Trophoblast cell (in vitro differentiated cells and primary cell): ENCODE measurements around the gene MAD2L2.

ENCODE experiments used
- DNase-seq, 2 donors: peaks; one replicate each; pipeline ENCODE4 v3.0.0-alpha.2; 2016
- H2AFZ ChIP-seq: 2 replicates; pipeline ENCODE4 v1.6.1; 2013; ENCODE audit warnings: low read length, moderate library complexity, mild to moderate bottlenecking; ENCODE audit not compliant: insufficient read depth, poor library complexity
- H2AK5ac ChIP-seq: 2 replicates; pipeline ENCODE4 v1.6.1; 2013; ENCODE audit warnings: mild to moderate bottlenecking, low read length
- H2BK120ac ChIP-seq: 2 replicates; pipeline ENCODE4 v1.6.1; 2013; ENCODE audit warnings: low read length, mild to moderate bottlenecking, moderate library complexity; ENCODE audit not compliant: insufficient read depth, poor library complexity
- H2BK12ac ChIP-seq: 2 replicates; pipeline ENCODE4 v1.6.1; 2013; ENCODE audit warnings: mild to moderate bottlenecking, low read length, moderate library complexity
- H2BK5ac ChIP-seq: 2 replicates; pipeline ENCODE4 v1.6.1; 2013; ENCODE audit warnings: low read length, low read depth, moderate library complexity, mild to moderate bottlenecking; ENCODE audit not compliant: poor library complexity
- H3K14ac ChIP-seq: 2 replicates; pipeline ENCODE4 v1.6.1; 2013; ENCODE audit warnings: mild to moderate bottlenecking, low read length
- H3K18ac ChIP-seq: 2 replicates; pipeline ENCODE4 v1.6.1; 2013; ENCODE audit warnings: mild to moderate bottlenecking, low read length
- H3K23ac ChIP-seq: 2 replicates; pipeline ENCODE4 v1.6.1; 2013; ENCODE audit warnings: low read length
- H3K27ac ChIP-seq: 2 replicates; pipeline ENCODE4 v1.5.1; 2013; ENCODE audit warnings: low read depth, mild to moderate bottlenecking, inconsistent platforms, low read length, moderate library complexity
- H3K27me3 ChIP-seq: 2 replicates; pipeline ENCODE4 v1.6.1; 2013; ENCODE audit warnings: inconsistent platforms, mild to moderate bottlenecking, low read length, moderate library complexity; ENCODE audit not compliant: insufficient read depth
- H3K36me3 ChIP-seq, 2 experiments: 1 replicate in 1 of 2; 2 replicates in 1 of 2; pipeline ENCODE4 v1.6.1; 2013; ENCODE audit warnings: low read length in 2 of 2, mild to moderate bottlenecking in 2 of 2, moderate library complexity in 1 of 2; ENCODE audit not compliant: insufficient read depth in 2 of 2, control insufficient read depth in 1 of 2
- H3K4ac ChIP-seq: 2 replicates; pipeline ENCODE4 v1.6.1; 2013; ENCODE audit warnings: low read depth, mild to moderate bottlenecking, low read length, moderate library complexity
- H3K4me1 ChIP-seq, 2 experiments: 1 replicate in 1 of 2; 2 replicates in 1 of 2; pipeline ENCODE4 v1.6.1; 2013; ENCODE audit warnings: low read length in 2 of 2, mild to moderate bottlenecking in 2 of 2, moderate library complexity in 1 of 2; ENCODE audit not compliant: insufficient read depth in 2 of 2, control insufficient read depth in 1 of 2
- H3K4me2 ChIP-seq: 2 replicates; pipeline ENCODE4 v1.6.1; 2013; ENCODE audit warnings: inconsistent platforms, mild to moderate bottlenecking, low read length, moderate library complexity
- H3K4me3 ChIP-seq: 2 replicates; pipeline ENCODE4 v1.5.1; 2013; ENCODE audit warnings: mild to moderate bottlenecking, low read depth, low read length, inconsistent platforms
- H3K79me1 ChIP-seq: one replicate; pipeline ENCODE4 v1.6.1; 2013; ENCODE audit warnings: low read length
- H3K79me2 ChIP-seq: 2 replicates; pipeline ENCODE4 v1.6.1; 2013; ENCODE audit warnings: low read length, mild to moderate bottlenecking; ENCODE audit not compliant: control insufficient read depth, insufficient read depth, poor library complexity
- H3K9ac ChIP-seq: 2 replicates; pipeline ENCODE4 v1.6.1; 2013; ENCODE audit warnings: mild to moderate bottlenecking, low read length
- H3K9me3 ChIP-seq: 2 replicates; pipeline ENCODE4 v1.6.1; 2013; ENCODE audit warnings: low read depth, mild to moderate bottlenecking, control low read depth, inconsistent platforms, low read length; ENCODE audit not compliant: insufficient read depth
- H4K12ac ChIP-seq: 2 replicates; pipeline ENCODE4 v1.6.1; 2013; ENCODE audit warnings: low read depth, mild to moderate bottlenecking, low read length, moderate library complexity
- H4K8ac ChIP-seq: 2 replicates; pipeline ENCODE4 v1.6.1; 2013; ENCODE audit warnings: low read depth, mild to moderate bottlenecking, low read length, moderate library complexity
- H4K91ac ChIP-seq: one replicate; pipeline ENCODE4 v1.6.1; 2013; ENCODE audit warnings: low read depth, mild to moderate bottlenecking, low read length, moderate library complexity
- WGBS: extraction: QIAGEN DNeasy Blood & Tissue Kit; methylation state at CpG from one replicate; pipeline ENCODE4 v1.1.7; 2013; ENCODE audit warnings: missing lambda C conversion rate; ENCODE audit not compliant: insufficient read length, insufficient coverage; ENCODE audit errors: extremely low coverage; 5-methylcytosine and 5-hydroxymethylcytosine counted together

MAD2L2 gene

GRCh38 chr1:11728126-11728806 is 47.3 kb upstream of the MAD2L2 start:
- Histone ChIP-seq H2AFZ (no peak overlapping the region), H4K12ac (no peak overlapping the region), H2AK5ac (no peak overlapping the region), H3K36me3 (no peaks in the 10 kb centered on the region), H3K4me2 (no peak overlapping the region), H4K8ac (no peak overlapping the region), H4K91ac (no peak overlapping the region), H2BK120ac (no peak overlapping the region), H2BK5ac (no peak overlapping the region), H3K14ac (no peak overlapping the region), H3K79me1 (peaks cover 2% of the 10 kb centered on the region), H3K4me1 (peaks cover 23% of the 10 kb centered on the region in 2 experiments), H3K4me3 (no peak overlapping the region), H3K18ac (no peak overlapping the region), H3K23ac (no peak overlapping the region), H3K79me2 (no peaks in the 10 kb centered on the region), H3K9ac (no peak overlapping the region), H2BK12ac (no peak overlapping the region), H3K27me3 (no peaks in the 10 kb centered on the region), H3K9me3 (peaks cover 3% of the 10 kb centered on the region), H3K27ac (no peak overlapping the region), H3K4ac (no peak overlapping the region)
- WGBS, result no CpG with 5 or more reads among the region's 4 CpGs
- no peak for DNase-seq

- Histone ChIP-seq H3K27me3 (no peaks in the 10 kb centered on the region), H2BK12ac (no peak overlapping the region), H4K91ac (no peak overlapping the region), H3K18ac (no peak overlapping the region), H3K4me3 (no peak overlapping the region), H3K79me1 (peaks cover 2% of the 10 kb centered on the region), H2BK120ac (no peak overlapping the region), H3K9ac (no peak overlapping the region), H3K4me2 (no peak overlapping the region), H3K79me2 (no peaks in the 10 kb centered on the region), H3K27ac (no peak overlapping the region), H2AFZ (no peak overlapping the region), H3K4ac (no peak overlapping the region), H3K23ac (no peak overlapping the region), H4K12ac (no peak overlapping the region), H4K8ac (no peak overlapping the region), H2AK5ac (no peak overlapping the region), H3K14ac (no peak overlapping the region), H3K36me3 (no peaks in the 10 kb centered on the region), H3K4me1 (peaks cover 20% of the 10 kb centered on the region in 2 experiments), H2BK5ac (no peak overlapping the region), H3K9me3 (peaks cover 3% of the 10 kb centered on the region)
- no CpG with 5 or more reads among the region's 4 CpGs for WGBS
- DNase-seq, result no peak
Measured at GRCh38 chr1:11727119-11727518, 46.2 kb upstream of the MAD2L2 start.

DNA sequence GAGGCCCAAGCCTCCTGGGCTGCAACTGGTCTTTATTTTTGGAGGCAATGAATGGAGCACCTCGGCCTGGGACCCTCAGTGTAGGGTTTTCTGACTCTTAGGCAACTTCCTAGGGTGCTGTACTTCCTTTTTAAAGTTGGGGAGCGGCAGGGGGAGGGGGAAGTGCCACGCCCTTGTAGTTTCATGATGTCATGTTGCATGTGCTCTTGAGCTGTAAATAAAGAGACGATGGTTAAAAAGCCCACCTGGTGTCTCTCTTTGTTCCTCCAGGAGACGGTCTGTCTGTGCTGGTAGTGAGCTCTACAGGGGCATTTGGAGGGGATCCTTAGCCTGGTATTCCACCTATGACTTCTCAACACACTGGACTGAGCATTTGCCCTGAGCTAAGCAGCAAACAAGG is 44.7 kb upstream of the MAD2L2 start:
- no peak overlapping the region for H4K8ac ChIP-seq
- H2BK5ac ChIP-seq, result no peak overlapping the region
- H2BK12ac ChIP-seq, result no peak overlapping the region
- no peak overlapping the region for H2BK120ac ChIP-seq
- no CpG with 5 or more reads among the region's 5 CpGs for WGBS
- H3K79me2 ChIP-seq, result no peaks in the 10 kb centered on the region
- no peaks in the 10 kb centered on the region for H3K79me1 ChIP-seq
- no peak overlapping the region for H4K91ac ChIP-seq
- H3K4ac ChIP-seq, result no peak overlapping the region
- no peak overlapping the region for H4K12ac ChIP-seq
- no peak overlapping the region for H2AFZ ChIP-seq
- H2AK5ac ChIP-seq, result no peak overlapping the region
- no peak overlapping the region for H3K4me2 ChIP-seq
- peaks cover 16 to 17% of the 10 kb centered on the region in 2 experiments for H3K4me1 ChIP-seq
- H3K27ac ChIP-seq, result no peak overlapping the region
- no peak overlapping the region for H3K9ac ChIP-seq
- no peak overlapping the region for H3K23ac ChIP-seq
- H3K27me3 ChIP-seq, result no peaks in the 10 kb centered on the region
- no peak overlapping the region for H3K4me3 ChIP-seq
- H3K36me3 ChIP-seq, result no peaks in the 10 kb centered on the region
- H3K18ac ChIP-seq, result no peak overlapping the region
- DNase-seq, result no peak
- peaks cover 3% of the 10 kb centered on the region for H3K9me3 ChIP-seq
- H3K14ac ChIP-seq, result no peak overlapping the region

GRCh38 chr1:11722538-11722937 is 41.6 kb upstream of the MAD2L2 start:
- no peak overlapping the region for H3K4me3 ChIP-seq
- H2AK5ac ChIP-seq, result no peak overlapping the region
- no peak overlapping the region for H3K4me2 ChIP-seq
- H3K18ac ChIP-seq, result no peak overlapping the region
- no peak overlapping the region for H2AFZ ChIP-seq
- peaks cover 3 to 9% of the 10 kb centered on the region in 2 experiments for H3K4me1 ChIP-seq
- H3K27me3 ChIP-seq, result no peaks in the 10 kb centered on the region
- H4K91ac ChIP-seq, result no peak overlapping the region
- no peak overlapping the region for H3K9ac ChIP-seq
- H4K8ac ChIP-seq, result no peak overlapping the region
- no peak overlapping the region for H3K14ac ChIP-seq
- no peak overlapping the region for H2BK120ac ChIP-seq
- no peak overlapping the region for H3K23ac ChIP-seq
- no peaks in the 10 kb centered on the region for H3K79me1 ChIP-seq
- no peak overlapping the region for H3K4ac ChIP-seq
- no peaks in the 10 kb centered on the region for H3K9me3 ChIP-seq
- H3K79me2 ChIP-seq, result no peaks in the 10 kb centered on the region
- no peak overlapping the region for H2BK5ac ChIP-seq
- no peak overlapping the region for H3K27ac ChIP-seq
- no peak overlapping the region for H4K12ac ChIP-seq
- no CpG with 5 or more reads among the region's 2 CpGs for WGBS
- no peaks in the 10 kb centered on the region for H3K36me3 ChIP-seq
- no peak for DNase-seq
- H2BK12ac ChIP-seq, result no peak overlapping the region
